Fibroblast of lung (primary cell): Measurements from ENCODE around the gene DNM3.

Experiments used
- EZH2 ChIP-seq: IDR thresholded peaks from 2 replicates; pipeline ENCODE4 v1.5.1; 2012; ENCODE audit warnings: low read length, control low read depth, mild to moderate bottlenecking; ENCODE audit errors: missing control alignments
- TF ChIP-seq, protein P1 (sequence below), 2 donors: IDR thresholded peaks in 1 of 2; conservative IDR thresholded peaks in 1 of 2; 1 replicate in 1 of 2; 2 replicates in 1 of 2; pipeline ENCODE4 v1.5.1; 2011 to 2012; ENCODE audit warnings: low read length in 2 of 2, control low read depth in 1 of 2, inconsistent platforms in 1 of 2, low read depth in 1 of 2, mild to moderate bottlenecking in 1 of 2

DNA sequence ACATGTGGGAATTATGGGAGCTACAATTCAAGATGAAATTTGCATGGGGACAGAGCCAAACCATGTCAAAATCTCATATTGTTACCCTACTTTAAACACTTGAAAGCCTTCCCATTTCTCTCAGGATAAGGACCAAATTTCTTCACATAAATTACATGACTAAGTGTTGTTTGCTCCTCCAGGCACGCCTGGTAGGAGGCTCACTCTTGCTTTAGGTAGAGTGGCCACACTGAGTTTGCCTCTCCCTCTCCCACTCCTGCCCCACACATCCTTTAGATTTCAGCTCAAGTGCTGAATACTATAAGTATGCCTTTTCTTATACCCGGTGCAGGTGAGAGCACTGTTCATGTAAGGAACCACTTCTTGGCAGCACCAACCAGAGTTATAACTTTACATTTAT is 279.1 kb downstream of the DNM3 start:
- TF ChIP-seq, protein P1, sequence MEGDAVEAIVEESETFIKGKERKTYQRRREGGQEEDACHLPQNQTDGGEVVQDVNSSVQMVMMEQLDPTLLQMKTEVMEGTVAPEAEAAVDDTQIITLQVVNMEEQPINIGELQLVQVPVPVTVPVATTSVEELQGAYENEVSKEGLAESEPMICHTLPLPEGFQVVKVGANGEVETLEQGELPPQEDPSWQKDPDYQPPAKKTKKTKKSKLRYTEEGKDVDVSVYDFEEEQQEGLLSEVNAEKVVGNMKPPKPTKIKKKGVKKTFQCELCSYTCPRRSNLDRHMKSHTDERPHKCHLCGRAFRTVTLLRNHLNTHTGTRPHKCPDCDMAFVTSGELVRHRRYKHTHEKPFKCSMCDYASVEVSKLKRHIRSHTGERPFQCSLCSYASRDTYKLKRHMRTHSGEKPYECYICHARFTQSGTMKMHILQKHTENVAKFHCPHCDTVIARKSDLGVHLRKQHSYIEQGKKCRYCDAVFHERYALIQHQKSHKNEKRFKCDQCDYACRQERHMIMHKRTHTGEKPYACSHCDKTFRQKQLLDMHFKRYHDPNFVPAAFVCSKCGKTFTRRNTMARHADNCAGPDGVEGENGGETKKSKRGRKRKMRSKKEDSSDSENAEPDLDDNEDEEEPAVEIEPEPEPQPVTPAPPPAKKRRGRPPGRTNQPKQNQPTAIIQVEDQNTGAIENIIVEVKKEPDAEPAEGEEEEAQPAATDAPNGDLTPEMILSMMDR (conservative IDR thresholded peaks at IDR 0.05 in 1 of 2, IDR thresholded peaks at IDR 0.05 in 1 of 2; ENCODE audit: low read depth in 1 of 2, low read length in 2 of 2): no peak
- TF ChIP-seq EZH2: no peak
